NB4 (cell line): ENCODE data around the gene SCT.

ENCODE experiments used
- POLR2A ChIP-seq: IDR thresholded peaks from 2 replicates; pipeline ENCODE4 v1.6.1; 2011; ENCODE audit warnings: mild to moderate bottlenecking; ENCODE audit not compliant: insufficient read length; ENCODE audit errors: extremely low read depth
- TF ChIP-seq, protein P1 (sequence below): IDR thresholded peaks from 2 replicates; pipeline ENCODE4 v1.6.1; 2011; ENCODE audit warnings: low read depth, low read length

- TF ChIP-seq, protein P1, sequence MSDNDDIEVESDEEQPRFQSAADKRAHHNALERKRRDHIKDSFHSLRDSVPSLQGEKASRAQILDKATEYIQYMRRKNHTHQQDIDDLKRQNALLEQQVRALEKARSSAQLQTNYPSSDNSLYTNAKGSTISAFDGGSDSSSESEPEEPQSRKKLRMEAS = no peak
- TF ChIP-seq POLR2A = no peak
Measured at GRCh38 chr11:621838-622237, 5.1 kb downstream of the SCT start.
